ENCODE data around the gene ZNF277.

ZNF277 gene

DNA sequence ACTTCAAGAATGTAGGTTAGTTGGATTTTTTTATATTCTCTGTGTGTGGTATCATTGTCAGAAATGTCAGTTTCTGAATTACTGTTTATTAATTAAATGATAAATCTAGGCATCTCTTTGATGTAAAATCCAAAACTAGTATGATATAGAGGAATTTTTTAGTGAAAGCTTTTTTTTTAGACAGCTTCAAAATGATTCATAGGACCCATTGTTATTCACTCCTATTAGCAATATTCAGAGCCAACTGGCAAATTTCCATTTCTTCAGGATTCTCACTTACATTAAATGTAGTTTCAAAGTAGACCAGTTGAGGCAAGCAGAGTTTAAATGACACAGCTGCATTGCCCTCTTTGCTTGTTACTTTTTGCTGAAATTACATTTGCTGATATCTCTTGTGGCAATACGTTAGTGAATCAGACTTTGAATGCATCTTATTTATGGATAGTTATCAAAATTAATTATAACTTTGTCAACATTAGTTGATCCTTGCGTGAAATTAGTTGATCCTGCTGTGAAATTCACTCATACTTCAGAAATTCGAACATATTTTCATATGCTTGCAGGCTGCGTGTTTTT is 20.3 kb downstream of the ZNF277 start:
- H3K4me2 ChIP-seq (ENCODE audit: low read depth, low read length, poor library complexity, severe bottlenecking) = no peak overlapping the region
- H3F3A ChIP-seq (ENCODE audit: insufficient read depth) = no peaks in the 10 kb centered on the region
- no peaks in the 10 kb centered on the region for H3K36me3 ChIP-seq (ENCODE audit: low read length)
- H3K9me2 ChIP-seq (replicated peaks; ENCODE audit: insufficient read depth, low read length) = no peaks in the 10 kb centered on the region
- H3K27me3 ChIP-seq (ENCODE audit: low read length) = no peaks in the 10 kb centered on the region
- no peaks in the 10 kb centered on the region; the same call in 1 of the 2 replicates for H4K20me1 ChIP-seq (ENCODE audit: low read depth, low read length)
- no peaks in the 10 kb centered on the region for H3K9me3 ChIP-seq (ENCODE audit: insufficient read depth, low read length)
- H3K27ac ChIP-seq (ENCODE audit: low read depth, low read length) = no peak overlapping the region
- no peaks in the 10 kb centered on the region; the same call in 1 of the 2 replicates for H3K79me2 ChIP-seq (ENCODE audit: insufficient read depth, low read length)
- TF ChIP-seq, protein P1, sequence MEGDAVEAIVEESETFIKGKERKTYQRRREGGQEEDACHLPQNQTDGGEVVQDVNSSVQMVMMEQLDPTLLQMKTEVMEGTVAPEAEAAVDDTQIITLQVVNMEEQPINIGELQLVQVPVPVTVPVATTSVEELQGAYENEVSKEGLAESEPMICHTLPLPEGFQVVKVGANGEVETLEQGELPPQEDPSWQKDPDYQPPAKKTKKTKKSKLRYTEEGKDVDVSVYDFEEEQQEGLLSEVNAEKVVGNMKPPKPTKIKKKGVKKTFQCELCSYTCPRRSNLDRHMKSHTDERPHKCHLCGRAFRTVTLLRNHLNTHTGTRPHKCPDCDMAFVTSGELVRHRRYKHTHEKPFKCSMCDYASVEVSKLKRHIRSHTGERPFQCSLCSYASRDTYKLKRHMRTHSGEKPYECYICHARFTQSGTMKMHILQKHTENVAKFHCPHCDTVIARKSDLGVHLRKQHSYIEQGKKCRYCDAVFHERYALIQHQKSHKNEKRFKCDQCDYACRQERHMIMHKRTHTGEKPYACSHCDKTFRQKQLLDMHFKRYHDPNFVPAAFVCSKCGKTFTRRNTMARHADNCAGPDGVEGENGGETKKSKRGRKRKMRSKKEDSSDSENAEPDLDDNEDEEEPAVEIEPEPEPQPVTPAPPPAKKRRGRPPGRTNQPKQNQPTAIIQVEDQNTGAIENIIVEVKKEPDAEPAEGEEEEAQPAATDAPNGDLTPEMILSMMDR (IDR thresholded peaks at IDR 0.05; ENCODE audit: insufficient read depth, low read length, poor library complexity, severe bottlenecking) = no peak
- no peak for TF ChIP-seq EZH2phosphoT487 (conservative IDR thresholded peaks at IDR 0.05; ENCODE audit: low read length)
- H3K9ac ChIP-seq (ENCODE audit: low read length) = no peak overlapping the region
- no peak overlapping the region for H2AFZ ChIP-seq (ENCODE audit: low read depth, low read length, severe bottlenecking)
- H3K4me3 ChIP-seq (ENCODE audit: insufficient read depth, low read length, poor library complexity, severe bottlenecking) = no peak overlapping the region

DNA sequence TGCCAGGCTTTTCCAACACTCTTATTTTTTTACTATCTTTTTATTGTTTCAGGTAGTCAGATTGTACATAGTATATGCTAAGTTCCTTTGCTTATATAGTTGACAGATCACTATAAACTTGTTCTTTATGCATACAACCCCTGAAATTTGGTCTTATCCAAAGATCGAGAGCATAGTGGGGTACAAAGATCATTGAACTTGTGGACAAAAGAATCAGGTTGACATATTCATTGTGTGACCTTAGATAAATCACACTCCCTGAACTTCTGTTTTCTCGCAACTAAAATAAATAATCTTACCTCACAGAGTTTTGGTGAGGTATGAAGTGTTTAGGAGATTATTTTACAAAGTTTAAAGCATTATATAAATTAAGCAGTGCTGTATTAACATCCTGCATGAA is 22.1 kb downstream of the ZNF277 start:
- H4K20me1 ChIP-seq (ENCODE audit: low read depth, low read length) = no peaks in the 10 kb centered on the region; the same call in 1 of the 2 replicates
- H3K36me3 ChIP-seq (ENCODE audit: low read length) = no peaks in the 10 kb centered on the region
- no peaks in the 10 kb centered on the region for H3F3A ChIP-seq (ENCODE audit: insufficient read depth)
- H3K4me3 ChIP-seq (ENCODE audit: insufficient read depth, low read length, poor library complexity, severe bottlenecking) = no peak overlapping the region
- H3K4me2 ChIP-seq (ENCODE audit: low read depth, low read length, poor library complexity, severe bottlenecking) = no peak overlapping the region
- H2AFZ ChIP-seq (ENCODE audit: low read depth, low read length, severe bottlenecking) = no peak overlapping the region
- no peaks in the 10 kb centered on the region for H3K27me3 ChIP-seq (ENCODE audit: low read length)
- H3K9ac ChIP-seq (ENCODE audit: low read length) = no peak overlapping the region
- no peaks in the 10 kb centered on the region for H3K9me2 ChIP-seq (replicated peaks; ENCODE audit: insufficient read depth, low read length)
- TF ChIP-seq, protein P1 (IDR thresholded peaks at IDR 0.05; ENCODE audit: insufficient read depth, low read length, poor library complexity, severe bottlenecking) = no peak
- no peak for TF ChIP-seq EZH2phosphoT487 (conservative IDR thresholded peaks at IDR 0.05; ENCODE audit: low read length)
- no peaks in the 10 kb centered on the region for H3K9me3 ChIP-seq (ENCODE audit: insufficient read depth, low read length)
- H3K27ac ChIP-seq (ENCODE audit: low read depth, low read length) = no peak overlapping the region
- no peaks in the 10 kb centered on the region for H3K79me2 ChIP-seq (ENCODE audit: insufficient read depth, low read length)

DNA sequence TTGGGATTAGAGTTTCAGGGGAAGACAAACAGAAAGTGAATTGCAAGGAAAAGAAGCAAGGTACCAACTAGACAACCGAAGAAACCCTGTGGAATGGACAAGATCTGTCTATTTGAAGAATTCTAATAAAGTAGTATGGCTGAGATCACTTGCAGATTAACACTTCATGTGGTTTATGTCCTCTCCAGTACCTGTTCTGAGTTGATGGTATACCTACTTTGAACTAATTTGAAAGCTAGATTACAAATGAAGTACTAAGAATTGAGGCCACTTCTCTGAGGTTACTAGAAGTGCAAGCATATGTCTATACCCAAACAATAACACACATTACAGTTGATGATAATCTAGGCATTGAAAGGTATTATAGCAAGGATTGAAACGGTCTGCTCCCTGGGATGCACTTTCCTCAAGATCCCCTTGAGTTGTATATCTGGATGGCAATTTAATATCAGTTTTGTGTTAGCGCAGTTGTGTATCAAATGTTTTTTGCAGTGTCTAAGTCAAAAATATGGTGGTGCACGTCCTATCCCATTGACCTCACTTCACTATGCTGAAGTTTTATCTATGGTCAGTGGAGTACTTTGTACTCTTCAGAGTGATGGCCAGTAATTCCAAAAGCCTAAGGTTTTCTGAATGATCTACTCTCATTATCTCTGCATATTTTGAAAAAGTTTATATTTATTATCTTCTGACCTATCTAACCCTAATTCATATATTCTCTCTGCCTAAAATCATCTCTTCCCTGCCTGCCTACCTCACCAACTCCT is 25.9 kb downstream of the ZNF277 start:
- no peaks in the 10 kb centered on the region for H3K9me2 ChIP-seq (replicated peaks; ENCODE audit: insufficient read depth, low read length)
- no peaks in the 10 kb centered on the region for H3K27me3 ChIP-seq (ENCODE audit: low read length)
- H2AFZ ChIP-seq (ENCODE audit: low read depth, low read length, severe bottlenecking) = no peak overlapping the region
- TF ChIP-seq, protein P1 (IDR thresholded peaks at IDR 0.05; ENCODE audit: insufficient read depth, low read length, poor library complexity, severe bottlenecking) = no peak
- TF ChIP-seq EZH2phosphoT487 (conservative IDR thresholded peaks at IDR 0.05; ENCODE audit: low read length) = no peak
- no peaks in the 10 kb centered on the region; the same call in 1 of the 2 replicates for H4K20me1 ChIP-seq (ENCODE audit: low read depth, low read length)
- no peak overlapping the region for H3K27ac ChIP-seq (ENCODE audit: low read depth, low read length)
- H3K4me3 ChIP-seq (ENCODE audit: insufficient read depth, low read length, poor library complexity, severe bottlenecking) = no peak overlapping the region
- H3K9me3 ChIP-seq (ENCODE audit: insufficient read depth, low read length) = no peaks in the 10 kb centered on the region
- H3K79me2 ChIP-seq (ENCODE audit: insufficient read depth, low read length) = no peaks in the 10 kb centered on the region
- no peaks in the 10 kb centered on the region for H3F3A ChIP-seq (ENCODE audit: insufficient read depth)
- no peak overlapping the region for H3K4me2 ChIP-seq (ENCODE audit: low read depth, low read length, poor library complexity, severe bottlenecking)
- no peaks in the 10 kb centered on the region for H3K36me3 ChIP-seq (ENCODE audit: low read length)
- no peak overlapping the region for H3K9ac ChIP-seq (ENCODE audit: low read length)
